ENCODE results near the gene DMKN. TPM values are rescaled to one million over a fixed set of nuclear protein-coding genes. Genes with fewer than 3 reads are reported as not detected.

The DMKN gene
- polyA plus RNA-seq, 3 donors = not detected

GRCh38 chr19:35506011-35506410 is 7.4 kb downstream of the DMKN start:
- Mint-ChIP-seq H3K27me3 (ENCODE audit: low read depth in 3 of 3) (peaks cover 47 to 53% (median 50%) of the 10 kb centered on the region in 3 donors), H3K4me1 (peaks cover 7% of the 10 kb centered on the region), H3K4me3 (peak overlapping the region in 1 of 2 donors; percentile 40), H3K9me3 (peaks cover 0 to 2% (median 0%) of the 10 kb centered on the region in 7 donors), H3K36me3 (peaks cover 0 to 1% of the 10 kb centered on the region in 2 donors), H3K27ac (no peak overlapping the region)
- no peak overlapping the region for H2AFZ ChIP-seq (ENCODE audit: insufficient read depth, low read depth, low read length, poor library complexity, severe bottlenecking)
- H3K36me3 ChIP-seq (replicated peaks in 1 of 2; ENCODE audit: control insufficient read depth in 1 of 2, insufficient read depth in 2 of 2, low read length in 2 of 2) = no peaks in the 10 kb centered on the region
- TF ChIP-seq CTCF (IDR thresholded peaks at IDR 0.05) = no peak
- WGBS (ENCODE audit: insufficient coverage) = 82% methylated on average over 3 of the region's 7 CpGs
- H4K20me1 ChIP-seq (ENCODE audit: insufficient read depth, low read length) = no peaks in the 10 kb centered on the region
- H3K9me3 ChIP-seq (replicated peaks in 1 of 2; ENCODE audit: control insufficient read depth in 1 of 2, insufficient read depth in 1 of 2, low read length in 2 of 2) = no peaks in the 10 kb centered on the region
- H3K4me3 ChIP-seq (replicated peaks in 1 of 3; ENCODE audit: low read depth in 2 of 3, low read length in 3 of 3) = no peak overlapping the region
- intact Hi-C loops (cut with micrococcal nuclease) = no loop called here
- no peaks in the 10 kb centered on the region for H3K79me2 ChIP-seq (ENCODE audit: insufficient read depth, low read length)
- H3K27ac ChIP-seq (ENCODE audit: low read depth in 1 of 2, low read length in 2 of 2) = no peak overlapping the region
- H3K27me3 ChIP-seq (ENCODE audit: control insufficient read depth in 2 of 2, insufficient read depth in 2 of 2, low read length in 2 of 2) = peaks cover 18 to 44% of the 10 kb centered on the region in 2 donors
- H3K9ac ChIP-seq (ENCODE audit: insufficient read depth, low read length, poor library complexity, severe bottlenecking) = no peak overlapping the region
- no peak overlapping the region for H3K4me2 ChIP-seq (replicated peaks; ENCODE audit: extremely low read depth, low read length, poor library complexity, severe bottlenecking)
- H3K4me1 ChIP-seq (ENCODE audit: control insufficient read depth in 1 of 2, insufficient read depth in 2 of 2, low read length in 2 of 2) = peaks cover 0 to 4% of the 10 kb centered on the region in 2 donors
- no peak for DNase-seq

GRCh38 chr19:35502751-35503150 is 10.7 kb downstream of the DMKN start:
- Histone ChIP-seq H2AFZ (ENCODE audit: insufficient read depth, low read depth, low read length, poor library complexity, severe bottlenecking) (no peak overlapping the region), H3K9me3 (replicated peaks in 1 of 2; ENCODE audit: control insufficient read depth in 1 of 2, insufficient read depth in 1 of 2, low read length in 2 of 2) (no peaks in the 10 kb centered on the region), H3K79me2 (ENCODE audit: insufficient read depth, low read length) (no peaks in the 10 kb centered on the region), H3K36me3 (replicated peaks in 1 of 2; ENCODE audit: control insufficient read depth in 1 of 2, insufficient read depth in 2 of 2, low read length in 2 of 2) (no peaks in the 10 kb centered on the region), H3K4me2 (replicated peaks; ENCODE audit: extremely low read depth, low read length, poor library complexity, severe bottlenecking) (no peak overlapping the region), H3K27me3 (ENCODE audit: control insufficient read depth in 2 of 2, insufficient read depth in 2 of 2, low read length in 2 of 2) (peaks cover 0 to 11% of the 10 kb centered on the region in 2 donors), H3K4me3 (replicated peaks in 1 of 3; ENCODE audit: low read depth in 2 of 3, low read length in 3 of 3) (no peak overlapping the region), H3K4me1 (ENCODE audit: control insufficient read depth in 1 of 2, insufficient read depth in 2 of 2, low read length in 2 of 2) (no peaks in the 10 kb centered on the region), H3K27ac (ENCODE audit: low read depth in 1 of 2, low read length in 2 of 2) (no peak overlapping the region), H3K9ac (ENCODE audit: insufficient read depth, low read length, poor library complexity, severe bottlenecking) (no peak overlapping the region), H4K20me1 (ENCODE audit: insufficient read depth, low read length) (no peaks in the 10 kb centered on the region)
- peaks cover 21 to 24% (median 21%) of the 10 kb centered on the region in 3 donors for H3K27me3 Mint-ChIP-seq (ENCODE audit: low read depth in 3 of 3)
- intact Hi-C loops (cut with micrococcal nuclease) = no loop called here
- H3K9me3 Mint-ChIP-seq = peaks cover 0 to 2% (median 0%) of the 10 kb centered on the region in 7 donors
- H3K27ac Mint-ChIP-seq = no peak overlapping the region
- no peaks in the 10 kb centered on the region for H3K4me1 Mint-ChIP-seq
- no peak for DNase-seq
- H3K4me3 Mint-ChIP-seq = no peak overlapping the region
- H3K36me3 Mint-ChIP-seq = no peaks in the 10 kb centered on the region
- WGBS (ENCODE audit: insufficient coverage) = no CpG with 5 or more reads among the region's 4 CpGs
- TF ChIP-seq CTCF (IDR thresholded peaks at IDR 0.05) = no peak
